Measurements from ENCODE around the gene DGCR2.

DNA sequence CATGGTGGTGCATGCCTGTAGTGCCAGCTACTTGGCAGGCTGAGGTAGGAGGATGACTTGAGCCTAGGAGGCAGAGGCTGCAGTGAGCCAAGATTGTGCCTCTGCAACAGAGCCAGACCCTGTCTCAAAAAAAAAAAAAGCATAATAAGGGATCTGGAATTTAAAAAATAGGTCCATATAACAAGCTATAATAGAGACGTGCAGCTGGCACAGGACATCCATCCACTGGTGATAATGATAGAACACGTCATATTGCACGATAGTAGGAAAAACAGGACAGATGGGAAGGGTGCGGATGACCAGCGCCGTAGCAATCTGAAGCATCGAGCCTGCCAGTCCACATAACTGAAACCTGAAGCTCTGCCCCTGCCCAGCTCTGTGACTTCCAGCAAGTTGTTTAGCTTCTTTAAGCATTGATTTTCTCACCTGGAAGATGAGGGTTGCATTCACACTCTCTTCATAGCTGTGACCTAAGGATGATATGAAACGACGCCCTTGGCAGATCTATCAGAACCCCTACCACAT lies 125.8 kb downstream of the DGCR2 start:
- TF ChIP-seq CTCF (IDR thresholded peaks at IDR 0.05; ENCODE audit: low read length), result no peak
- TF ChIP-seq EZH2 (optimal IDR thresholded peaks at IDR 0.05; ENCODE audit: low read depth, low read length), result no peak
- no peak for TF ChIP-seq EZH2phosphoT487 (IDR thresholded peaks at IDR 0.05; ENCODE audit: low read length)
